H1 (cell line): ENCODE data around the gene ZNF74. TPM values are rescaled to one million over a fixed set of nuclear protein-coding genes. Genes with fewer than 3 reads are reported as not detected.

Source experiments
- CTCF ChIA-PET: fragments of 300-600 bp; sonication (Branson Sonifier 250); formaldehyde crosslinking; loops from one replicate; lab custom pipeline; 2021; ENCODE audit not compliant: partially characterized antibody; lab: Charles Lee
- POLR2A ChIA-PET: fragments of 300-600 bp; sonication (Branson Sonifier 250); formaldehyde crosslinking; loops from one replicate; lab custom pipeline; 2021; ENCODE audit warnings: inconsistent platforms; ENCODE audit not compliant: partially characterized antibody; lab: Charles Lee
- DNase-seq, 2 experiments: peaks; one replicate each; pipeline versions ENCODE4 v3.0.0 to v3.0.0-alpha.2; 2010 to 2022; ENCODE audit warnings: low spot score in 2 of 2, low read depth in 1 of 2, mixed read lengths in 1 of 2
- FAIRE-seq: peaks from 2 replicates; lab custom pipeline; 2011; peaks lifted over from hg19 to GRCh38; lab: Jason Lieb, UNC
- H2AFZ ChIP-seq: 2 replicates; pipeline ENCODE4 v1.8.1; 2012; ENCODE audit warnings: low read length, inconsistent platforms
- H2AK5ac ChIP-seq: 2 replicates; pipeline ENCODE4 v1.6.1; 2013; ENCODE audit warnings: low read depth, low read length
- H2BK120ac ChIP-seq: replicated peaks from 2 replicates; pipeline ENCODE3; 2013; ENCODE audit warnings: low read depth, low read length, inconsistent platforms
- H2BK12ac ChIP-seq: 2 replicates; pipeline ENCODE4 v1.6.1; 2013; ENCODE audit warnings: low read depth, low read length
- H2BK15ac ChIP-seq: 2 replicates; pipeline ENCODE4 v1.6.1; 2013; ENCODE audit warnings: low read length
- H2BK20ac ChIP-seq: 2 replicates; pipeline ENCODE4 v1.6.1; 2013; ENCODE audit warnings: low read length
- H2BK5ac ChIP-seq: 2 replicates; pipeline ENCODE4 v1.6.1; 2013; ENCODE audit warnings: low read depth, low read length
- H3K14ac ChIP-seq: 2 replicates; pipeline ENCODE4 v1.6.1; 2013; ENCODE audit warnings: inconsistent platforms; ENCODE audit not compliant: insufficient read length
- H3K18ac ChIP-seq: 2 replicates; pipeline ENCODE4 v1.6.1; 2013; ENCODE audit warnings: low read length; ENCODE audit errors: extremely low read depth
- H3K23ac ChIP-seq: 2 replicates; pipeline ENCODE4 v1.6.1; 2013; ENCODE audit warnings: inconsistent platforms; ENCODE audit not compliant: insufficient read length
- H3K23me2 ChIP-seq: 2 replicates; pipeline ENCODE4 v1.6.1; 2013; ENCODE audit warnings: low read depth, low read length
- H3K27ac ChIP-seq: 2 replicates; pipeline ENCODE4 v1.6.1; 2011; ENCODE audit warnings: low read depth, low read length, inconsistent platforms
- H3K27me3 ChIP-seq, 4 experiments: replicated peaks in 1 of 4; 1 replicate in 1 of 4; 2 replicates in 3 of 4; pipeline versions ENCODE4 v1.6.1 to v1.8.1; 2011 to 2013; ENCODE audit warnings: low read length in 3 of 4, mild to moderate bottlenecking in 3 of 4, inconsistent platforms in 2 of 4, mixed read lengths in 2 of 4, moderate library complexity in 1 of 4; ENCODE audit not compliant: control insufficient read depth in 3 of 4, insufficient read depth in 3 of 4; ENCODE audit errors: extremely low read depth in 1 of 4
- H3K36me3 ChIP-seq, 4 experiments: 2 replicates each; pipeline versions ENCODE4 v1.6.1 to v1.8.1; 2011 to 2013; ENCODE audit warnings: mild to moderate bottlenecking in 4 of 4, low read length in 3 of 4, moderate library complexity in 2 of 4, control low read depth in 1 of 4, inconsistent platforms in 1 of 4; ENCODE audit not compliant: insufficient read depth in 4 of 4, control insufficient read depth in 2 of 4
- H3K4ac ChIP-seq: replicated peaks from 2 replicates; pipeline ENCODE3; 2013; ENCODE audit warnings: low read length, low read depth, mixed read lengths, inconsistent platforms; ENCODE audit not compliant: insufficient read length
- H3K4me1 ChIP-seq, 4 experiments: replicated peaks in 1 of 4; 1 replicate in 1 of 4; 2 replicates in 3 of 4; pipeline versions ENCODE4 v1.6.1 to v1.8.1; 2011 to 2013; ENCODE audit warnings: low read length in 3 of 4, inconsistent platforms in 2 of 4, mixed read lengths in 1 of 4; ENCODE audit not compliant: insufficient read depth in 4 of 4, control insufficient read depth in 3 of 4
- H3K4me2 ChIP-seq, 2 experiments: 2 replicates each; pipeline versions ENCODE4 v1.6.1 to v1.8.1; 2011 to 2013; ENCODE audit warnings: low read depth in 2 of 2, low read length in 2 of 2, control low read depth in 1 of 2, inconsistent platforms in 1 of 2, mild to moderate bottlenecking in 1 of 2; ENCODE audit not compliant: insufficient read depth in 1 of 2
- H3K4me3 ChIP-seq, 4 experiments: fragments of 200-600, 300-600 bp in 1 of 4; sonication (generic), shearing (Covaris generic), sonication (Bioruptor Twin) in 1 of 4; 2 replicates each; pipeline versions ENCODE4 v1.5.1 to v1.8.1; 2011 to 2016; ENCODE audit warnings: low read length in 4 of 4, low read depth in 3 of 4, control low read depth in 2 of 4, inconsistent platforms in 2 of 4, mild to moderate bottlenecking in 2 of 4, mixed read lengths in 1 of 4, moderate library complexity in 1 of 4; ENCODE audit not compliant: insufficient read depth in 2 of 4; ENCODE audit errors: extremely low read depth in 1 of 4
- H3K56ac ChIP-seq: replicated peaks from 2 replicates; pipeline ENCODE3; 2013; ENCODE audit warnings: low read depth, mild to moderate bottlenecking, mixed read lengths, low read length, inconsistent platforms; ENCODE audit not compliant: insufficient read length
- H3K79me1 ChIP-seq: 2 replicates; pipeline ENCODE4 v1.6.1; 2013; ENCODE audit warnings: low read depth, low read length, control low read depth
- H3K79me2 ChIP-seq, 2 experiments: 2 replicates each; pipeline versions ENCODE4 v1.6.1 to v1.8.1; 2012 to 2013; ENCODE audit warnings: low read length in 2 of 2, mild to moderate bottlenecking in 2 of 2, inconsistent platforms in 1 of 2; ENCODE audit not compliant: insufficient read depth in 2 of 2, control insufficient read depth in 1 of 2
- H3K9ac ChIP-seq, 4 experiments: replicated peaks in 1 of 4; 1 replicate in 1 of 4; 2 replicates in 3 of 4; pipeline versions ENCODE4 v1.6.1 to v1.8.1; 2011 to 2013; ENCODE audit warnings: low read depth in 3 of 4, low read length in 3 of 4, control low read depth in 2 of 4, mild to moderate bottlenecking in 2 of 4, moderate library complexity in 2 of 4, inconsistent platforms in 1 of 4; ENCODE audit errors: extremely low read depth in 1 of 4
- H3K9me3 ChIP-seq, 2 experiments: 2 replicates each; pipeline versions ENCODE4 v1.6.1 to v1.8.1; 2012 to 2013; ENCODE audit warnings: mild to moderate bottlenecking in 2 of 2, moderate library complexity in 2 of 2, control low read depth in 1 of 2, inconsistent platforms in 1 of 2, low read depth in 1 of 2, low read length in 1 of 2, mixed read lengths in 1 of 2; ENCODE audit not compliant: insufficient read depth in 2 of 2
- H4K20me1 ChIP-seq, 2 experiments: replicated peaks in 1 of 2; 2 replicates each; pipeline versions ENCODE3 to v1.8.1; 2011 to 2013; ENCODE audit warnings: inconsistent platforms in 2 of 2, low read length in 2 of 2, mild to moderate bottlenecking in 1 of 2; ENCODE audit not compliant: insufficient read depth in 2 of 2, control insufficient read depth in 1 of 2
- H4K5ac ChIP-seq: 2 replicates; pipeline ENCODE4 v1.6.1; 2013; ENCODE audit warnings: low read length, low read depth, mixed read lengths, inconsistent platforms; ENCODE audit not compliant: insufficient read length
- H4K8ac ChIP-seq: 2 replicates; pipeline ENCODE4 v1.8.0; 2013; ENCODE audit warnings: mild to moderate bottlenecking, moderate library complexity, low read length, inconsistent platforms; ENCODE audit not compliant: insufficient read depth; ENCODE audit errors: extremely low read depth
- H4K91ac ChIP-seq: replicated peaks from 2 replicates; pipeline ENCODE3; 2013; ENCODE audit warnings: low read length, mixed read lengths, inconsistent platforms; ENCODE audit not compliant: insufficient read length
- JUND ChIP-seq: IDR thresholded peaks from 2 replicates; pipeline ENCODE4 v1.6.1; 2011; ENCODE audit warnings: mild to moderate bottlenecking, improper control_type of control experiment, low read length
- WGBS, 2 experiments: shearing (Covaris generic) in 1 of 2; methylation state at CpG; one replicate each; pipeline versions ENCODE4 v1.1.6 to v1.1.7; 2013 to 2015; ENCODE audit warnings: low lambda C conversion rate in 2 of 2, mixed read lengths in 2 of 2, inconsistent platforms in 1 of 2, low coverage in 1 of 2, missing lambda C conversion rate in 1 of 2; ENCODE audit not compliant: insufficient replicate concordance in 2 of 2, insufficient coverage in 1 of 2, insufficient read length in 1 of 2; ENCODE audit errors: extremely low coverage in 1 of 2, missing lambda C conversion rate in 1 of 2; 5-methylcytosine and 5-hydroxymethylcytosine counted together
- polyA plus RNA-seq, 7 experiments: library from polyadenylated mRNA; depleted of rRNA in 3 of 7; stranded (reverse) in 5 of 7; unstranded in 2 of 7; fragments of >200 nt in 5 of 7; fragments of 200-250 nt in 2 of 7; gene quantifications; 1 replicate in 5 of 7; 2 replicates in 1 of 7; 4 replicates in 1 of 7; pipeline versions ENCODE4 v1.2.1 to v1.2.3, GENCODE V29; 2011 to 2013; ENCODE audit warnings: missing spikeins in 2 of 7, mixed read lengths in 2 of 7
- total RNA-seq: library from RNA; stranded (reverse); fragmentation: NEBNext Ultra II Directional; extraction: Animal tissue kit (Norgen Biotek cat#: 25700); gene quantifications from 2 replicates; pipeline ENCODE4 v1.2.1, GENCODE V29; 2021

The ZNF74 gene
- total and polyA plus RNA-seq, 2 of the 8 experiments (the other 6 are each of a cell fraction or from before 2014, with no cell fraction given) = 29.7 to 45.7 TPM

GRCh38 chr22:20437613-20438426, 43.9 kb downstream of the ZNF74 start, which contains the start of gene SCARF2:
SCARF2 (minus strand) TSS chr22:20437825; CDS start chr22:20437754, 71 bp downstream.
- peaks cover 2% of the 10 kb centered on the region; the same call in 1 of the 2 replicates for H3K79me1 ChIP-seq
- FAIRE-seq (no peak), DNase-seq (peak in 1 of 2 experiments; percentile 80)
- H3K79me2 ChIP-seq = no peaks in the 10 kb centered on the region
- peak within 1 kb of the TSS; percentile 63 for H4K91ac ChIP-seq
- H3K4ac ChIP-seq = peak within 1 kb of the TSS; percentile 83
- peak within 1 kb of the TSS in 3 of 4 experiments; percentile 8 to 82 (median 42); a peak in 5 of 7 replicates for H3K9ac ChIP-seq
- no peak within 1 kb of the TSS for H3K56ac ChIP-seq
- POLR2A ChIA-PET = interaction anchor here (1.5 kb wide), 2 partner anchors 10 to 43 kb away, joined by 4 read pairs; no protein-coding TSS in a partner anchor
- CTCF ChIA-PET = interaction anchor here (0.5 to 4.2 kb wide), 5 partner anchors 10 to 127 kb away, joined by 3 to 47 read pairs (median 7); no protein-coding TSS in a partner anchor
- H2BK15ac ChIP-seq = no peak within 1 kb of the TSS
- no peak within 1 kb of the TSS for H3K27ac ChIP-seq
- H4K5ac ChIP-seq = peak within 1 kb of the TSS; percentile 7
- H2BK5ac ChIP-seq = no peak within 1 kb of the TSS
- peak within 1 kb of the TSS; percentile 50 to 78 (median 56) for H3K4me3 ChIP-seq
- H2AK5ac ChIP-seq = no peak within 1 kb of the TSS
- no peaks in the 10 kb centered on the region for H3K9me3 ChIP-seq
- H3K4me1 ChIP-seq = peaks cover 0 to 15% (median 6%) of the 10 kb centered on the region in 4 experiments; a peak in 5 of 7 replicates
- peaks cover 0 to 3% (median 0%) of the 10 kb centered on the region in 4 experiments; a peak in 1 of 8 replicates for H3K36me3 ChIP-seq
- H2AFZ ChIP-seq = peak within 1 kb of the TSS; percentile 8; the same call in 1 of the 2 replicates
- H3K4me2 ChIP-seq = peak within 1 kb of the TSS; percentile 86 to 90
- H3K23me2 ChIP-seq = peaks cover 17% of the 10 kb centered on the region; the same call in 1 of the 2 replicates
- peak within 1 kb of the TSS; percentile 78 for H4K8ac ChIP-seq
- WGBS, 2 experiments = 2% methylated on average over 48 of the region's 95 CpGs; no CpG with 5 or more reads in 1 of the 2 experiments
- H4K20me1 ChIP-seq = peaks cover 11 to 28% of the 10 kb centered on the region in 2 experiments
- 0 out of 2 replicates have a peak within 1 kb of the TSS, but pooled peaks have one; percentile 50 for H2BK12ac ChIP-seq
- peak within 1 kb of the TSS; percentile 32; the same call in 1 of the 2 replicates for H2BK20ac ChIP-seq
- H3K14ac ChIP-seq = no peak within 1 kb of the TSS
- no peak within 1 kb of the TSS for H3K23ac ChIP-seq
- H3K18ac ChIP-seq = peak within 1 kb of the TSS; percentile 62
- peaks cover 18 to 62% (median 51%) of the 10 kb centered on the region in 4 experiments for H3K27me3 ChIP-seq
- no peak for TF ChIP-seq JUND
- no peak within 1 kb of the TSS for H2BK120ac ChIP-seq
